Lung microvascular endothelial cell (primary cell): Measurements from ENCODE around the gene PRIM1. TPM values are rescaled to one million over a fixed set of nuclear protein-coding genes. Genes with fewer than 3 reads are reported as not detected.
"Not testable (repeated sequence)": the region's sequence is repeated elsewhere in the genome, so short reads cannot be mapped to it uniquely, and the experiment has no call there.

Experiments
- DNase-seq, 2 donors: peaks; one replicate each; pipeline versions ENCODE4 v3.0.0 to v3.0.0-alpha.2; 2010; ENCODE audit warnings: low read depth in 2 of 2
- total RNA-seq: library from RNA; depleted of rRNA; stranded (reverse); fragments of >200 nt; gene quantifications from 2 replicates; pipeline ENCODE4 v1.2.1, GENCODE V29; 2014

PRIM1 gene
- total RNA-seq, 1 donor from 2014 or later, result 2.6 TPM

- no peak for DNase-seq
Observed at GRCh38 chr12:56761812-56762211, 9.7 kb upstream of the PRIM1 start.

- no peak for DNase-seq
Observed at GRCh38 chr12:56760460-56760859, 8.3 kb upstream of the PRIM1 start.

- DNase-seq, result peak in 1 of 2 donors; percentile 9
Observed at GRCh38 chr12:56759263-56759908, 7.3 kb upstream of the PRIM1 start.

GRCh38 chr12:56758728-56759262 lies 6.7 kb upstream of the PRIM1 start:
- DNase-seq, result no peak

GRCh38 chr12:56757971-56758370 lies 5.8 kb upstream of the PRIM1 start:
- DNase-seq, result not testable (repeated sequence)

- DNase-seq, result no peak
Observed at GRCh38 chr12:56753566-56753965, 1.4 kb upstream of the PRIM1 start.

GRCh38 chr12:56750596-56750995 lies 1.5 kb downstream of the PRIM1 start:
- not testable (repeated sequence) for DNase-seq

- DNase-seq, result no peak
Observed at GRCh38 chr12:56749853-56750252, 2.3 kb downstream of the PRIM1 start.

- DNase-seq, result no peak
Observed at GRCh38 chr12:56749359-56749758, 2.8 kb downstream of the PRIM1 start.

- no peak for DNase-seq
Observed at GRCh38 chr12:56728139-56728861, 23.8 kb downstream of the PRIM1 start.

GRCh38 chr12:56726196-56726675 lies 25.9 kb downstream of the PRIM1 start:
- not testable (repeated sequence) for DNase-seq

GRCh38 chr12:56725723-56726102 lies 26.4 kb downstream of the PRIM1 start:
- no peak for DNase-seq

GRCh38 chr12:56724972-56725722 lies 27.0 kb downstream of the PRIM1 start, which contains the start of gene NACA:
TSS of gene NACA (minus strand) at chr12:56725299. CDS start at chr12:56724521, 778 bp downstream.
- peak; percentile 99 for DNase-seq

GRCh38 chr12:56724701-56724971 lies 27.5 kb downstream of the PRIM1 start:
- DNase-seq, result no peak

- peak; percentile 72 to 76 for DNase-seq
Observed at GRCh38 chr12:56723889-56724700, 28.0 kb downstream of the PRIM1 start.

GRCh38 chr12:56723352-56723751 lies 28.8 kb downstream of the PRIM1 start:
- DNase-seq, result no peak

GRCh38 chr12:56722832-56723231 lies 29.3 kb downstream of the PRIM1 start:
- no peak for DNase-seq

GRCh38 chr12:56721721-56722120 lies 30.4 kb downstream of the PRIM1 start:
- DNase-seq, result no peak

- DNase-seq, result no peak
Observed at GRCh38 chr12:56721216-56721615, 30.9 kb downstream of the PRIM1 start.

GRCh38 chr12:56720731-56721151 lies 31.4 kb downstream of the PRIM1 start:
- peak in 1 of 2 donors; percentile 8 for DNase-seq

GRCh38 chr12:56719056-56719455 lies 33.1 kb downstream of the PRIM1 start:
- DNase-seq, result no peak
